G401 (cell line): Measurements from ENCODE around the gene PAX7. TPM values are rescaled to one million over a fixed set of nuclear protein-coding genes. Genes with fewer than 3 reads are reported as not detected.
"Not testable (repeated sequence)": the region's sequence is repeated elsewhere in the genome, so short reads cannot be mapped to it uniquely, and the experiment has no call there.

Experiments
- DNase-seq: peaks from one replicate; pipeline ENCODE4 v3.0.0-alpha.2; 2015; ENCODE audit warnings: low spot score
- in situ Hi-C: cut with HindIII; loops from 2 replicates; pipeline ENCODE4 v1.10.0; 2016; ENCODE audit warnings: low sequenced_read_pairs, mixed read lengths
- total RNA-seq: library from RNA; depleted of rRNA; stranded (reverse); fragments of >200 nt; shearing (Covaris generic); gene quantifications from 2 replicates; pipeline ENCODE4 v1.2.3, GENCODE V29; 2014

Gene PAX7
- total RNA-seq, 1 experiment from 2014 or later = not detected

GRCh38 chr1:18736958-18737357 is 106.3 kb downstream of the PAX7 start:
- in situ Hi-C loops = no loop called here
- no peak for DNase-seq

- no peak for DNase-seq
- in situ Hi-C loops = no loop called here
Measured at GRCh38 chr1:18738126-18738525, 107.5 kb downstream of the PAX7 start.

- in situ Hi-C loops = no loop called here
- DNase-seq = no peak
Measured at GRCh38 chr1:18738617-18739016, 108.0 kb downstream of the PAX7 start.

GRCh38 chr1:18739408-18739807 is 108.8 kb downstream of the PAX7 start:
- in situ Hi-C loops = no loop called here
- DNase-seq = no peak

GRCh38 chr1:18739897-18740296 is 109.3 kb downstream of the PAX7 start:
- in situ Hi-C loops = no loop called here

GRCh38 chr1:18740617-18741016 is 110.0 kb downstream of the PAX7 start:
- in situ Hi-C loops = no loop called here

More at GRCh38 chr1:18739897-18740296, 109.3 kb downstream of the PAX7 start:
- DNase-seq = no peak

GRCh38 chr1:18743233-18743632 is 112.6 kb downstream of the PAX7 start:
- in situ Hi-C loops = no loop called here
- DNase-seq = no peak

More at GRCh38 chr1:18740617-18741016, 110.0 kb downstream of the PAX7 start:
- DNase-seq = no peak

- in situ Hi-C loops, DNase-seq: not testable (repeated sequence)
Measured at GRCh38 chr1:18744381-18744780, 113.7 kb downstream of the PAX7 start.

- no peak for DNase-seq
- in situ Hi-C loops = no loop called here
Measured at GRCh38 chr1:18746981-18747380, 116.3 kb downstream of the PAX7 start.

GRCh38 chr1:18747671-18748070 is 117.0 kb downstream of the PAX7 start:
- DNase-seq = no peak
- in situ Hi-C loops = no loop called here

GRCh38 chr1:18748435-18748834 is 117.8 kb downstream of the PAX7 start:
- no peak for DNase-seq
- in situ Hi-C loops = no loop called here

- in situ Hi-C loops = no loop called here
- no peak for DNase-seq
Measured at GRCh38 chr1:18749569-18749968, 118.9 kb downstream of the PAX7 start.

- in situ Hi-C loops = no loop called here
- DNase-seq = no peak
Measured at GRCh38 chr1:18750600-18750999, 120.0 kb downstream of the PAX7 start.

GRCh38 chr1:18751425-18751824 is 120.8 kb downstream of the PAX7 start:
- no peak for DNase-seq
- in situ Hi-C loops = no loop called here

GRCh38 chr1:18752409-18752808 is 121.8 kb downstream of the PAX7 start:
- in situ Hi-C loops = no loop called here
- no peak for DNase-seq

GRCh38 chr1:18760156-18760555 is 129.5 kb downstream of the PAX7 start:
- in situ Hi-C loops = no loop called here

GRCh38 chr1:18761948-18762840 is 131.5 kb downstream of the PAX7 start:
- DNase-seq = no peak
- in situ Hi-C loops = no loop called here

More at GRCh38 chr1:18760156-18760555, 129.5 kb downstream of the PAX7 start:
- DNase-seq = no peak

GRCh38 chr1:18764362-18764761 is 133.7 kb downstream of the PAX7 start:
- DNase-seq = no peak
- in situ Hi-C loops = no loop called here

GRCh38 chr1:18765725-18766124 is 135.1 kb downstream of the PAX7 start:
- in situ Hi-C loops = no loop called here

GRCh38 chr1:18766328-18766727 is 135.7 kb downstream of the PAX7 start:
- DNase-seq = no peak
- in situ Hi-C loops = no loop called here

More at GRCh38 chr1:18765725-18766124, 135.1 kb downstream of the PAX7 start:
- no peak for DNase-seq

- in situ Hi-C loops, DNase-seq: not testable (repeated sequence)
Measured at GRCh38 chr1:18767576-18767975, 136.9 kb downstream of the PAX7 start.
